GM20000 (cell line): ENCODE measurements around the gene P2RY13.

Experiments used
- DNase-seq: peaks from one replicate; pipeline ENCODE4 v3.0.0; 2012; ENCODE audit warnings: low spot score
- CTCF ChIP-seq: IDR thresholded peaks from 2 replicates; pipeline ENCODE4 v1.5.1; 2012; ENCODE audit warnings: mild to moderate bottlenecking, control low read depth; ENCODE audit errors: extremely low read depth, missing control alignments

P2RY13 gene

DNA sequence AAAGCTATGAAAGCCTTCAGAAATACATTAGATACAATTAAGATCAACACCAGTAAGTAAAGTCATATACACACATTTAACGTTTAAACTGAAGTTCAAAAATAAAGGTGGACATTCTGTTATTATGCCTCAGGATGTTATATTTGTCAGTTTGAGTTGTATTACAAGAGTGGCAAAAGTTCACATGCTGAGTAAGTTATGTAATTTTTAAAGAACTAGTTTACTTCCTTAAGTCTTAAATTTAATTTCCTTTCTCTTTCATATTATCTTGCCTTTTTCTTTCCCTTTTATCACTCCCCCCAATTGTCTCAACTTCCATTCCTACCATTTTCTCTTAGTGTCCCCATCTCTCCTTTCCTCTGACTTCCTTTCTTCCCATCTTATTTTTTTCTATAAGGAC lies 7.8 kb downstream of the P2RY13 start:
- no peak for TF ChIP-seq CTCF
- DNase-seq, result no peak

DNA sequence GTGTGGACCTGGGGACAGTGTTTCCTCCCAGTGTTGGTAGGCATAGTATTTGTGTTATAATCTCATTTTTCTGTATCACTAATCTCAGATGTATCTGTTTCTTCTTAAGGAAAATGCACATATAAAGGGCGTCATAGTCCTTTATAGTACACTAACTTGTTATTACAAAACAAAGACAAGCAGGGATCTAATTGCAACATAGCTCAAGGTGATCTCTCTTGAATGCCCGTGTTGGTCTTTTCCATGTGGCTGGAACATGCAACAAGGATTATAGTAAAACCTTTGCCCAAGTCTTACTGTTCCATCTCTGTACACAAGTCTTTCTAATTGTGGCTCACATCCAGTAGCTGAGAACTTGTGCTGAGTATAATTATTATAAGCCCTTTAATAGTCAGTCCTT lies 9.2 kb downstream of the P2RY13 start:
- no peak for TF ChIP-seq CTCF
- no peak for DNase-seq

- TF ChIP-seq CTCF, result no peak
- DNase-seq, result no peak
These were observed 9.7 kb downstream of the P2RY13 start for GRCh38 chr3:151319628-151320027.

- no peak for DNase-seq
- TF ChIP-seq CTCF, result no peak
These were observed 10.4 kb downstream of the P2RY13 start for GRCh38 chr3:151318991-151319390.

DNA sequence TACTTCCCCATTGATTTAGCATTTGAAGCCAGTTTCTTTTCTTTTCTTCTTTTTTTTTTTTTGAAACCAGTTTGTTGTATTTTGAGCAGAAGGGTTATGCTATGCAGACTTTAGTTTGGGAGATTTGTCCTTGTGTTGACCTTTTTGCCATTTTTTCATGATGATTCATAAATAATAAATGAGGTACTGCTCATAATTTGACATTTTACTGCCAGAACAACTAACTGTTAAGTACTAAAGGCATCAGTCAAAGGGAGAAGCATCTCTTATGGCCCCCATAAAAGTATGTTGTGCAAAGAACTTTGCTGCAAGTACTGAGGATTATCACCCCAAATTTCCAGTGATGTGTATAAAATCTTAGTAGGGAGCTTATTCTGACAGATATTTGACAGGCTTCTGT lies 11.0 kb downstream of the P2RY13 start:
- no peak for DNase-seq
- no peak for TF ChIP-seq CTCF

DNA sequence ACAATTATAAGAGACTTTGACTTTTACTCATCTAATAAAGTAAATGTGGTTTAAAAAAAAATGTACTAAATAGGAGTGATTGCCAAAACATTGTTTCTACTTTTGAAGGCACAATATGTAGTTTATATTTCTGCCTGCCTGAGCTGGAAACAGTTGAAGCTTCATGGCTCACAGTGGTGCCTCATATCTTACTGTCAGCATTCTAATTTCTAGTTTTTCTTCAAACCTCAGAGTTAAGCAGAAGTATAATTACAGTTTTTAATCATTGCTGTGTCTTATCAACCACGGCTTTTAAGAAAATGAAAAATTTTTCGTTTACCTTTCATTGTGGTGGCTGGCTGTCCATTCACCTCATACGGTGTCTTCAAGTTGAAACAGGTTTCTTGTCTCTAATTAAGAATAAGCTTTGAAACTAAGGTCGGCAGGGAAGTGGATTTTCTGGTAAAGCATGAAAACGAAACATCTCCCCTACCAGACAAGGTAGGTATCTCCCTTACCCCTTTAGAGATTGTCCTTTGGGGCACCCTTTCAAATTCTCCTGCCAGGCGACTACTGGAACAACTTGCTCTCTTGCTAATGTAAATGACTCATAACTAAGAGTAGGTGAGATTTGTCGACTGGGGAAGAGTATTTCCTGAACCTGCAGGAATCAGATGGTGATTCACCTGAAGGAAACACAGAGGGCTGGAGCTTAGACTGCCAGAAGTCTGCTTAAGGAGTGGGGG lies 12.9 kb downstream of the P2RY13 start, which contains the start of gene GPR87:
Gene GPR87, minus strand, starts transcription at position 554 of the 725 bp plus-strand sequence. CDS start 16,720 bp downstream, outside the sequence.
- TF ChIP-seq CTCF, result no peak
- no peak for DNase-seq

DNA sequence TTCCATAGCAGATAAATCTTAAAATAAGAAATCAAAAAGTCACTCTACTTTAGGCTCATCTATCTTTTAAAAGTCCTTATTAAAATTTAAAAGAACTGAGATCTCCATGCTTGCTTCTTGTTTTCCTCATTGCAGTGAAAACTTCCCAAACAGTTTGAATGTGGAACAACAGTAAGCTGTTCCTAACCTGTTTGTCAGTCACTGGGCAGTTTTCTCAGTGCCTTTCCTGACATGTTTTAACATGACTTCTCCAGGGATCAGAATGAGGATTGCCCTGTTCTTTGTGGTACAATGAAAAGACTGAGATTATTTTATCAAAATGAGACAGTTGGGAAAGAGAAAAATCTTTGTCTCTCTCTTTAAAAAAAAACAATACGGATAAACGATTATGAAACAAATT lies 13.5 kb downstream of the P2RY13 start:
- no peak for DNase-seq
- no peak for TF ChIP-seq CTCF
